Uterus (tissue), 4 donors: Measurements from ENCODE around the gene ASCC3. TPM values are rescaled to one million over a fixed set of nuclear protein-coding genes. Genes with fewer than 3 reads are reported as not detected.
A peak's percentile ranks its signal among the peaks of the same experiment; 100 is the strongest.

Experiments
- DNase-seq, 2 donors: peaks; one replicate each; pipeline ENCODE4 v3.0.0-alpha.2; 2019 to 2020
- H3K27ac ChIP-seq, 2 donors: fragments of 200-600 bp; sonication (generic); 1 replicate in 1 of 2; 2 replicates in 1 of 2; pipeline ENCODE4 v1.5.1; 2016 to 2018
- H3K27me3 ChIP-seq, 2 donors: fragments of 200-600 bp; sonication (generic); one replicate each; pipeline ENCODE4 v1.5.1; 2018 to 2019; ENCODE audit warnings: control low read depth in 1 of 2
- H3K36me3 ChIP-seq, 2 donors: fragments of 200-600 bp; sonication (generic); one replicate each; pipeline ENCODE4 v1.5.1; 2019; ENCODE audit warnings: control low read depth in 1 of 2
- H3K4me1 ChIP-seq, 2 donors: fragments of 200-600 bp; sonication (generic); one replicate each; pipeline ENCODE4 v1.5.1; 2018 to 2019; ENCODE audit warnings: control low read depth in 1 of 2
- H3K4me3 ChIP-seq, 2 donors: fragments of 200-600 bp; sonication (generic); 1 replicate in 1 of 2; 2 replicates in 1 of 2; pipeline ENCODE4 v1.5.1; 2018 to 2019; ENCODE audit warnings: mild to moderate bottlenecking in 1 of 2
- H3K9me3 ChIP-seq, 2 donors: fragments of 200-600 bp; sonication (generic); one replicate each; pipeline ENCODE4 v1.5.1; 2019; ENCODE audit warnings: control low read depth in 1 of 2
- CTCF ChIP-seq, 4 experiments: fragments of 200-600 bp in 2 of 4; fragments of 450-650 bp in 2 of 4; sonication (generic) in 2 of 4; IDR thresholded peaks; one replicate each; pipeline ENCODE4 v1.5.1; 2016 to 2019; ENCODE audit warnings: antibody characterized with exemption in 4 of 4, mild to moderate bottlenecking in 2 of 4, moderate library complexity in 1 of 4
- POLR2A ChIP-seq, 2 donors: fragments of 450-650 bp; IDR thresholded peaks; one replicate each; pipeline ENCODE4 v1.6.1; 2016; ENCODE audit warnings: antibody characterized with exemption in 2 of 2, mild to moderate bottlenecking in 1 of 2, moderate library complexity in 1 of 2
- intact Hi-C: fragments of 100-400 bp; cut with DNase I; formaldehyde crosslinking; loops from one replicate; pipeline ENCODE4 v1.15.1; 2023; ENCODE audit warnings: low total_unique reads
- total RNA-seq, 4 donors: library from RNA; depleted of rRNA in 3 of 4; stranded (reverse); fragments of >200 nt in 3 of 4; gene quantifications; one replicate each; pipeline versions ENCODE4 v1.1.0 to v1.2.4, GENCODE V29; 2014 to 2023
- donor health status: DM: yes; HTN: yes; CAD: no.

Gene ASCC3
- total RNA-seq, 4 donors from 2014 or later, result 14.3 to 92.4 (median 33.2) TPM

GRCh38 chr6:100671740-100672139 lies 209.4 kb downstream of the ASCC3 start:
- intact Hi-C loops, result no loop called here
- no peak for TF ChIP-seq POLR2A (IDR thresholded peaks at IDR 0.05)
- TF ChIP-seq CTCF (IDR thresholded peaks at IDR 0.05), result no peak

GRCh38 chr6:100670056-100670455 lies 211.1 kb downstream of the ASCC3 start:
- intact Hi-C loops, result no loop called here
- no peak for DNase-seq
- TF ChIP-seq CTCF (IDR thresholded peaks at IDR 0.05) (no peak), POLR2A (IDR thresholded peaks at IDR 0.05) (no peak)
- Histone ChIP-seq H3K27ac (no peak overlapping the region), H3K36me3 (no peaks in the 10 kb centered on the region), H3K9me3 (no peaks in the 10 kb centered on the region), H3K27me3 (no peaks in the 10 kb centered on the region), H3K4me3 (no peak overlapping the region), H3K4me1 (no peaks in the 10 kb centered on the region)

More at GRCh38 chr6:100671740-100672139, 209.4 kb downstream of the ASCC3 start:
- H3K27me3 ChIP-seq, result no peaks in the 10 kb centered on the region
- DNase-seq, result no peak
- no peak overlapping the region for H3K27ac ChIP-seq
- no peak overlapping the region for H3K4me3 ChIP-seq
- H3K9me3 ChIP-seq, result no peaks in the 10 kb centered on the region
- H3K4me1 ChIP-seq, result no peaks in the 10 kb centered on the region
- H3K36me3 ChIP-seq, result no peaks in the 10 kb centered on the region

GRCh38 chr6:100665041-100665380 lies 216.1 kb downstream of the ASCC3 start:
- no peaks in the 10 kb centered on the region for H3K36me3 ChIP-seq
- no peaks in the 10 kb centered on the region for H3K4me1 ChIP-seq
- H3K27me3 ChIP-seq, result no peaks in the 10 kb centered on the region
- H3K9me3 ChIP-seq, result no peaks in the 10 kb centered on the region
- no peak overlapping the region for H3K27ac ChIP-seq
- no peak for DNase-seq
- TF ChIP-seq POLR2A (IDR thresholded peaks at IDR 0.05), result no peak
- TF ChIP-seq CTCF (IDR thresholded peaks at IDR 0.05), result no peak
- no peak overlapping the region for H3K4me3 ChIP-seq
- intact Hi-C loops, result no loop called here

- no peaks in the 10 kb centered on the region for H3K9me3 ChIP-seq
- intact Hi-C loops, result no loop called here
- H3K27ac ChIP-seq, result no peak overlapping the region
- no peak overlapping the region for H3K4me3 ChIP-seq
- TF ChIP-seq CTCF (IDR thresholded peaks at IDR 0.05) (peak; percentile 43 to 58 (median 50)), POLR2A (IDR thresholded peaks at IDR 0.05) (no peak)
- no peaks in the 10 kb centered on the region for H3K27me3 ChIP-seq
- no peak for DNase-seq
- H3K4me1 ChIP-seq, result no peaks in the 10 kb centered on the region
- no peaks in the 10 kb centered on the region for H3K36me3 ChIP-seq
Measured at GRCh38 chr6:100664274-100665040, 216.7 kb downstream of the ASCC3 start.

- H3K4me1 ChIP-seq, result no peaks in the 10 kb centered on the region
- H3K9me3 ChIP-seq, result no peaks in the 10 kb centered on the region
- H3K4me3 ChIP-seq, result no peak overlapping the region
- intact Hi-C loops, result no loop called here
- no peak for DNase-seq
- no peaks in the 10 kb centered on the region for H3K36me3 ChIP-seq
- TF ChIP-seq CTCF (IDR thresholded peaks at IDR 0.05), result no peak
- no peak for TF ChIP-seq POLR2A (IDR thresholded peaks at IDR 0.05)
- H3K27ac ChIP-seq, result no peak overlapping the region
- H3K27me3 ChIP-seq, result no peaks in the 10 kb centered on the region
Measured at GRCh38 chr6:100663219-100663863, 217.8 kb downstream of the ASCC3 start.
